HAP-1 (cell line): Measurements from ENCODE around the gene CDKL5.

ENCODE experiments used
- DNase-seq, 2 experiments: peaks; one replicate each; pipeline ENCODE4 v3.0.0-alpha.2; 2016 to 2020; ENCODE audit warnings: low spot score in 2 of 2
- H3K27me3 ChIP-seq: fragments of 250-450 bp; sonication (Bioruptor Pico); 2 replicates; pipeline ENCODE4 v1.5.1; 2020; ENCODE audit warnings: low read depth, mild to moderate bottlenecking, moderate library complexity
- H3K36me3 ChIP-seq: fragments of 250-450 bp; sonication (Bioruptor Pico); replicated peaks from 2 replicates; pipeline ENCODE4 v1.5.1; 2020; ENCODE audit warnings: mild to moderate bottlenecking
- H3K4me1 ChIP-seq: fragments of 250-450 bp; sonication (Bioruptor Pico); 2 replicates; pipeline ENCODE4 v1.5.1; 2020; ENCODE audit warnings: mild to moderate bottlenecking
- H3K4me3 ChIP-seq: fragments of 250-450 bp; sonication (Bioruptor Pico); 2 replicates; pipeline ENCODE4 v1.5.1; 2020; ENCODE audit warnings: mild to moderate bottlenecking, moderate library complexity
- H3K9me3 ChIP-seq: fragments of 250-450 bp; sonication (Bioruptor Pico); 2 replicates; pipeline ENCODE4 v1.5.1; 2020; ENCODE audit warnings: mild to moderate bottlenecking, moderate library complexity
- in situ Hi-C: fragments of 300-500 bp; cut with MboI; formaldehyde crosslinking; loops from 3 replicates; pipeline ENCODE4 v1.14.3; 2020; ENCODE audit warnings: low sequenced_read_pairs, inconsistent platforms, mixed read lengths

The CDKL5 gene

DNA sequence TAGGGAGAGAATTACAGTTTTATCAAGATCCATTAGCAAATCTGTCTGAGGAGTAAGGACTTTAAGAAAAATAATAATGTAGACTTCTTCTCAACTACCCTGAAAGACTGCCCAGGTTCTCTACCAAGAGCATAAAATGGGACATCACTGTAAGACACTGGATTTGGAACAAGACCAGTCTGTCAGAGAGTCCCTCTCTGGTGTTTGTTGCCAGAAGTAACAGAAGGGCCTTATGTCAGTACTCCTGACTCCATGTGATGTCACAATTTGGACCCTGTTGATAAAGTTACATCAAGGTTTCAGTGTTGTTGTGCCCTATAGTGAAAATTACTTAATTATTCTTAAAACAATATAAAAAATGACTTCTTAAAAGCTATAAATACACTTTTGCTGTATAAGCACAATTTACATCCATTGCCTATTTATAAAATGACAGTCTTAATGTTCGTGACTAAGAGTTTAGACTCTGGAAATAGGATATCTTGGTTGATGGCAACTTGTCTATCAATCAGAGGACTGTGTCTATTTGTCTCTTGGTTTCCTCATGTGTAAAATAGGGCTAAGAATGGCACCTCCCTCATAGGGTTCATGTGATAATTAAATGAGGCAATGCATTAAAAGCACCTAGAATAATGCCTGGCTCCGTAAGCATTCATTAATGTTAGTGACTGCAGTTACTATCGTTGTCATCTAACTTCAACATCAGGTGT is 188.7 kb downstream of the CDKL5 start:
- peaks cover 11% of the 10 kb centered on the region for H3K4me1 ChIP-seq
- no peak for DNase-seq
- no peaks in the 10 kb centered on the region for H3K27me3 ChIP-seq
- H3K36me3 ChIP-seq = no peaks in the 10 kb centered on the region
- in situ Hi-C loops = no loop called here
- no peak overlapping the region for H3K4me3 ChIP-seq
- H3K9me3 ChIP-seq = no peaks in the 10 kb centered on the region

- H3K4me3 ChIP-seq = no peak overlapping the region
- H3K4me1 ChIP-seq = peaks cover 11% of the 10 kb centered on the region
- in situ Hi-C loops = no loop called here
- H3K27me3 ChIP-seq = no peaks in the 10 kb centered on the region
- no peak for DNase-seq
- no peaks in the 10 kb centered on the region for H3K36me3 ChIP-seq
- no peaks in the 10 kb centered on the region for H3K9me3 ChIP-seq
These were observed 191.4 kb downstream of the CDKL5 start for GRCh38 chrX:18616688-18617406.

- no peaks in the 10 kb centered on the region for H3K9me3 ChIP-seq
- H3K27me3 ChIP-seq = no peaks in the 10 kb centered on the region
- H3K36me3 ChIP-seq = no peaks in the 10 kb centered on the region
- peaks cover 11% of the 10 kb centered on the region for H3K4me1 ChIP-seq
- in situ Hi-C loops = no loop called here
- peak; percentile 70 to 89 for DNase-seq
- H3K4me3 ChIP-seq = no peak overlapping the region
These were observed 192.0 kb downstream of the CDKL5 start for GRCh38 chrX:18617407-18617750.

DNA sequence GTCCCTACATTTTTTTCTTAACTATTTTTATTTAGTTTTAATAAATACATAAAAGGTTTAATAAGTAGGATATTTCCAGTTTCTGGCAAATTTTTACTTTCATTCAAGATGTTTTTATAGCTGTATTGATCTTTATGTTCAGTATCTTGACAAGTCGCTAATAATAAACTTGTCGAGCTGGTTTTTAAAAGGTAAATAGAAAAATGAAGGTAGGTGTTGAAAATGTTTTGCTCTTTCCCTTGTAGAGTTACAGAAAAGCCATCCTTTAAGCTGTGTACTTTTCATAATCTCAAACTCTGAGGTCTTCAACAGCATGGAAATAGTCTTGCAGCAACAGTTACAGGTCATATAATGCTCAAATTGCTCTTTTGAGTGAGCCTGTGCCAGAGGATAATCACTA is 193.9 kb downstream of the CDKL5 start:
- H3K27me3 ChIP-seq = no peaks in the 10 kb centered on the region
- in situ Hi-C loops = no loop called here
- H3K4me3 ChIP-seq = no peak overlapping the region
- H3K9me3 ChIP-seq = no peaks in the 10 kb centered on the region
- DNase-seq = no peak
- peaks cover 11% of the 10 kb centered on the region for H3K4me1 ChIP-seq
- H3K36me3 ChIP-seq = no peaks in the 10 kb centered on the region

DNA sequence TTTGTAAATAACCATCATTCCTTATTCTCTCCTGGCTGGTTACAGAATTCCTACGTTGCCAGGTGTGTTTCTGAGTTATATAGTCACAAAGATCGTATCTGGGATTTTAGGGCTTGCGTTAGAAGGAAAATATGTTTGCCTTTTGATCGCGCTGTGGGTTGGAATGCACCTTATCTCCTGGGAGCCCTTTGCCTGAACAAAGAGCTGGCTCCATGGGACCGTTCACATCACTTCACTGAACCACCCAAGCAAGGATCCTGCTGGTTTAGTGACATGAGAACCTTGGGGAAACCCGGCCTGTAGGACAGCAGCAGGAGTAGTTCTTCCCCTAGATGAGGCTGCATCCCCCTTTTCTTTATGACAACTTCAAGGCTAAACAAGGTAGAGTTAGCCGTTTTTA is 194.9 kb downstream of the CDKL5 start:
- in situ Hi-C loops = no loop called here
- no peaks in the 10 kb centered on the region for H3K36me3 ChIP-seq
- no peak overlapping the region for H3K4me3 ChIP-seq
- H3K9me3 ChIP-seq = no peaks in the 10 kb centered on the region
- no peaks in the 10 kb centered on the region for H3K27me3 ChIP-seq
- peaks cover 11% of the 10 kb centered on the region for H3K4me1 ChIP-seq
- DNase-seq = no peak

- Histone ChIP-seq H3K27me3 (no peaks in the 10 kb centered on the region), H3K36me3 (no peaks in the 10 kb centered on the region), H3K9me3 (no peaks in the 10 kb centered on the region), H3K4me1 (no peaks in the 10 kb centered on the region), H3K4me3 (no peak overlapping the region)
- no peak for DNase-seq
- in situ Hi-C loops = no loop called here
These were observed 199.2 kb downstream of the CDKL5 start for GRCh38 chrX:18624599-18624998.

DNA sequence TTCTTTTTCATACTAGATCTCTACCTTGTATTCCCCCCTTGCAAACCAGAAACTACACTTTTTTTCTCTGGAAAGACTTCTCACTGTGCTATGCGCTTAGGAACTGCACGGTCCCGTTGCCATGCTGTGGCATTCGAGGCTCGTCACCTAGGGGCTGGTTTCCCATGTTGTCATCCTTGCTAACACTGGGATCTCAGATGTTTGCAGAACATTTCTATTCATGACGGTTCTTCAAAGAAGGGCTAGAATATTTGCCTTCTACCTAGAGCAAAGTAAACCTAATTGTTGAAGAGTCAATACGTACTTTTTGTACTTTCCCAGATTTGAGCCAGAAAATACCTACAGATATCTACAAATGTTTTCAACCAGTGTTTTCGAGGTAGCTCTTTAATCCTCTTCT is 205.5 kb downstream of the CDKL5 start:
- Histone ChIP-seq H3K27me3 (no peaks in the 10 kb centered on the region), H3K36me3 (no peaks in the 10 kb centered on the region), H3K9me3 (no peaks in the 10 kb centered on the region), H3K4me3 (no peak overlapping the region), H3K4me1 (no peaks in the 10 kb centered on the region)
- in situ Hi-C loops = no loop called here
- no peak for DNase-seq

GRCh38 chrX:18638398-18638797 is 213.0 kb downstream of the CDKL5 start:
- no peak overlapping the region for H3K4me3 ChIP-seq
- no peak for DNase-seq
- in situ Hi-C loops = no loop called here
- H3K36me3 ChIP-seq = no peaks in the 10 kb centered on the region
- H3K4me1 ChIP-seq = no peaks in the 10 kb centered on the region
- no peaks in the 10 kb centered on the region for H3K27me3 ChIP-seq
- H3K9me3 ChIP-seq = no peaks in the 10 kb centered on the region

GRCh38 chrX:18639280-18639679 is 213.9 kb downstream of the CDKL5 start:
- DNase-seq = no peak
- H3K27me3 ChIP-seq = no peaks in the 10 kb centered on the region

DNA sequence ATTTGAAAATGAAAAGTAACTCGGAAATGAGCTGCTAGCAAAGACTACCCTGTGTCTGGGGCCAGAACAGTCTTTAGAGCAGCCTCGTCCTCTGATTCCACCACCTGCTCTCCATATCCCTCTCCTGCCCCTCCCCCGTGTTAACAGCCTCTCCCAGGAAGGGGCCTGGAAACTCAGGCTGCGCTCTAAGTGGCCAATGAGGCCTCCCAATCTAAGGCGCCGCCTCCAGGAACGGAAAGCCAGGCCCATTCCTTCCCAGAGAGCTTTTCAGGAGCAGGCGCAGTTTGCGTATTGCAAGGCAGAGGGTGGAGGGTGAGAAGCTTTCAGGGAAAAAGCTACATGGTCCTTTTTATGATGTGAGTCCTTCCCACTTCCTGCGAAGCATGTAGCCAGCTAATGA is 215.3 kb downstream of the CDKL5 start:
- no peak for DNase-seq
- Histone ChIP-seq H3K36me3 (no peaks in the 10 kb centered on the region), H3K4me3 (no peak overlapping the region), H3K4me1 (no peaks in the 10 kb centered on the region), H3K9me3 (no peaks in the 10 kb centered on the region), H3K27me3 (no peaks in the 10 kb centered on the region)
- in situ Hi-C loops = no loop called here

More at GRCh38 chrX:18639280-18639679, 213.9 kb downstream of the CDKL5 start:
- Histone ChIP-seq H3K9me3 (no peaks in the 10 kb centered on the region), H3K36me3 (no peaks in the 10 kb centered on the region), H3K4me1 (no peaks in the 10 kb centered on the region), H3K4me3 (no peak overlapping the region)
- in situ Hi-C loops = no loop called here

DNA sequence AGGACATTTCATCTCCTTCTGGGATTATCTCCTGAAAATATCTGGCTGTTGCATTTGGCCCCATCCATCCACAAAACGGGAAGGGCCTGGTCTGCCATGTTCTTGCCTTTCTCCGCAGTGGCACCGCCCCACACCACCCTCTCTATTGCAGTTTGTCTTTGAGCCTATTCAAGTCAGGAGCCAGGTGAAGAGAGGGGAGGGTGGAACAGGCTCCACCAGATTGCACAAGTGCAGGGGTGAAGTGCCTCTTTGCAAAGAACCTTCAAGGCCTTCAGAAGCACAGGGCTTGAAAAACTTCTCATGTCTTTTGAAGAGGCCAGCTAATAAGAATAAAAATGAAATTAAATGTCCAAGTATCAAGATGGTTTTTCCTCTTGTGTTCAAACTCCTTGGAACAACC is 217.8 kb downstream of the CDKL5 start:
- in situ Hi-C loops = no loop called here
- no peaks in the 10 kb centered on the region for H3K27me3 ChIP-seq
- H3K4me3 ChIP-seq = no peak overlapping the region
- no peaks in the 10 kb centered on the region for H3K4me1 ChIP-seq
- no peak for DNase-seq
- H3K36me3 ChIP-seq = no peaks in the 10 kb centered on the region
- H3K9me3 ChIP-seq = no peaks in the 10 kb centered on the region

- in situ Hi-C loops = no loop called here
- no peaks in the 10 kb centered on the region for H3K4me1 ChIP-seq
- no peaks in the 10 kb centered on the region for H3K36me3 ChIP-seq
- H3K9me3 ChIP-seq = no peaks in the 10 kb centered on the region
- no peaks in the 10 kb centered on the region for H3K27me3 ChIP-seq
- no peak overlapping the region for H3K4me3 ChIP-seq
- DNase-seq = no peak
These were observed 218.4 kb downstream of the CDKL5 start for GRCh38 chrX:18643853-18644252.

- in situ Hi-C loops = no loop called here
- Histone ChIP-seq H3K27me3 (no peaks in the 10 kb centered on the region), H3K9me3 (no peaks in the 10 kb centered on the region), H3K4me3 (no peak overlapping the region), H3K4me1 (no peaks in the 10 kb centered on the region), H3K36me3 (no peaks in the 10 kb centered on the region)
- DNase-seq = no peak
These were observed 222.2 kb downstream of the CDKL5 start for GRCh38 chrX:18647621-18648020.

- in situ Hi-C loops = no loop called here
- Histone ChIP-seq H3K9me3 (no peaks in the 10 kb centered on the region), H3K4me1 (peaks cover 4% of the 10 kb centered on the region), H3K4me3 (no peak overlapping the region), H3K36me3 (no peaks in the 10 kb centered on the region), H3K27me3 (no peaks in the 10 kb centered on the region)
- DNase-seq = no peak
These were observed 224.1 kb downstream of the CDKL5 start for GRCh38 chrX:18649498-18649951.
